IPS-18a (cell line): ENCODE data around the gene TGFBI.
A peak's percentile ranks its signal among the peaks of the same experiment; 100 is the strongest.

Experiments used
- H3K27ac ChIP-seq: one replicate; pipeline ENCODE4 v1.5.1; 2013; ENCODE audit warnings: low read length
- H3K27me3 ChIP-seq: one replicate; pipeline ENCODE4 v1.6.1; 2013; ENCODE audit warnings: mild to moderate bottlenecking, low read length; ENCODE audit not compliant: control insufficient read depth, insufficient read depth
- H3K36me3 ChIP-seq: one replicate; pipeline ENCODE4 v1.6.1; 2013; ENCODE audit warnings: low read depth, low read length; ENCODE audit not compliant: control insufficient read depth
- H3K4me1 ChIP-seq: one replicate; pipeline ENCODE4 v1.6.1; 2013; ENCODE audit warnings: low read depth, low read length; ENCODE audit not compliant: control insufficient read depth
- H3K4me3 ChIP-seq: one replicate; pipeline ENCODE4 v1.5.1; 2013; ENCODE audit warnings: low read length
- H3K9ac ChIP-seq: one replicate; pipeline ENCODE4 v1.6.1; 2013; ENCODE audit warnings: mild to moderate bottlenecking, low read length, moderate library complexity
- H3K9me3 ChIP-seq: one replicate; pipeline ENCODE4 v1.6.1; 2013; ENCODE audit warnings: low read depth, low read length; ENCODE audit not compliant: control insufficient read depth

TGFBI gene

GRCh38 chr5:136018814-136019783 is 9.7 kb upstream of the TGFBI start:
- Histone ChIP-seq H3K9me3 (no peaks in the 10 kb centered on the region), H3K36me3 (no peaks in the 10 kb centered on the region), H3K4me3 (no peak overlapping the region), H3K27ac (no peak overlapping the region), H3K9ac (no peak overlapping the region), H3K27me3 (no peaks in the 10 kb centered on the region), H3K4me1 (no peaks in the 10 kb centered on the region)

DNA sequence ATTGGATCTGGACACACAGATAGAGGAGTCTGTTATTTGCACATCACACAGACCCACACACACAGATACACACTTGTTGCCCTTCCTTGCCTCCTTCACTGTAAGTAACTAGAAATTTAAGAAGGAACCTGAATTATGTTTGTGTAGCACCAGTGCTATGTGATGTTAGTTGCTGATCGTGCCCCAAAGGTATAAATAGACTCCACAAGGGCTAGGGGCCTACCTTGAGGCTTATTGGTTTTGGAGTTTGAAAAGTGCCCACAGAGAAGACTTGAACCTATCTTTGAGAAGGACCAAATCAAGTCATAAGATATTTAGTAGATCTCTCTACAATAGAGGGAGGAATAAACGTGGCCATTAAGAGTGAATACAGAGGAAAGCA is 8.8 kb upstream of the TGFBI start:
- no peak overlapping the region for H3K9ac ChIP-seq
- no peaks in the 10 kb centered on the region for H3K27me3 ChIP-seq
- no peak overlapping the region for H3K4me3 ChIP-seq
- no peaks in the 10 kb centered on the region for H3K4me1 ChIP-seq
- no peaks in the 10 kb centered on the region for H3K9me3 ChIP-seq
- H3K36me3 ChIP-seq: no peaks in the 10 kb centered on the region
- no peak overlapping the region for H3K27ac ChIP-seq

- Histone ChIP-seq H3K9me3 (no peaks in the 10 kb centered on the region), H3K4me3 (no peak overlapping the region), H3K9ac (no peak overlapping the region), H3K27me3 (no peaks in the 10 kb centered on the region), H3K4me1 (no peaks in the 10 kb centered on the region), H3K36me3 (no peaks in the 10 kb centered on the region), H3K27ac (no peak overlapping the region)
Measured at GRCh38 chr5:136020383-136021015, 8.3 kb upstream of the TGFBI start.

GRCh38 chr5:136021016-136021405 is 7.8 kb upstream of the TGFBI start:
- Histone ChIP-seq H3K9me3 (no peaks in the 10 kb centered on the region), H3K36me3 (no peaks in the 10 kb centered on the region), H3K4me1 (no peaks in the 10 kb centered on the region), H3K9ac (no peak overlapping the region), H3K4me3 (no peak overlapping the region), H3K27me3 (no peaks in the 10 kb centered on the region), H3K27ac (no peak overlapping the region)

DNA sequence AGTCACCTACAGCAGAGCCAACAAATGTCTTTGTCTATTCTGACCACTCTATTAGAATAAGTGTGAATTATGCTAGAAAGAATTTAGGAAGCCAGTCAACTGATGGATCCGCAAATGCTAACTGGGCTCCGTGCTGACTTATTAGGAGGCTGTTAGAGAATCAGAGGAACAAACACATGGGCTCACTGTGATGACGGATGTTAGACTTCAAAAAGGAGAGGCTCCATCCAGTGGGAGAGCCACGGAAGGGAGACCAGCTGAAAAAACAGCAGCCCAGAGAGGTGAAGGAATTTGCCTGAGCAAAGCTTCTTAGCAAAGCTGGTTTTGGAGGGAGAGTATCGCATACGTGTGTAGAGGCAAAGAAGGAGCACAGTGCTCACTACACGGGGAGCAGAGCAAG is 5.8 kb upstream of the TGFBI start:
- H3K36me3 ChIP-seq: no peaks in the 10 kb centered on the region
- H3K27ac ChIP-seq: no peak overlapping the region

GRCh38 chr5:136023958-136024541 is 4.7 kb upstream of the TGFBI start:
- Histone ChIP-seq H3K9me3 (no peaks in the 10 kb centered on the region), H3K4me1 (no peaks in the 10 kb centered on the region), H3K4me3 (no peak overlapping the region), H3K36me3 (no peaks in the 10 kb centered on the region), H3K9ac (no peak overlapping the region), H3K27ac (no peak overlapping the region), H3K27me3 (peaks cover 20% of the 10 kb centered on the region)

More for the DNA sequence above, 5.8 kb upstream of the TGFBI start:
- peaks cover 11% of the 10 kb centered on the region for H3K27me3 ChIP-seq
- no peak overlapping the region for H3K9ac ChIP-seq
- H3K4me3 ChIP-seq: no peak overlapping the region
- no peaks in the 10 kb centered on the region for H3K9me3 ChIP-seq
- H3K4me1 ChIP-seq: no peaks in the 10 kb centered on the region

- H3K9ac ChIP-seq: no peak overlapping the region
- H3K36me3 ChIP-seq: no peaks in the 10 kb centered on the region
- peaks cover 38% of the 10 kb centered on the region for H3K27me3 ChIP-seq
- H3K9me3 ChIP-seq: no peaks in the 10 kb centered on the region
- no peak overlapping the region for H3K27ac ChIP-seq
- no peaks in the 10 kb centered on the region for H3K4me1 ChIP-seq
- H3K4me3 ChIP-seq: no peak overlapping the region
Measured at GRCh38 chr5:136025900-136026299, 2.9 kb upstream of the TGFBI start.

GRCh38 chr5:136026636-136027035 is 2.2 kb upstream of the TGFBI start:
- Histone ChIP-seq H3K4me3 (no peak overlapping the region), H3K27me3 (peaks cover 45% of the 10 kb centered on the region), H3K9me3 (no peaks in the 10 kb centered on the region), H3K36me3 (no peaks in the 10 kb centered on the region), H3K4me1 (no peaks in the 10 kb centered on the region), H3K9ac (no peak overlapping the region), H3K27ac (no peak overlapping the region)

- Histone ChIP-seq H3K9ac (no peak overlapping the region), H3K27ac (no peak overlapping the region), H3K27me3 (peaks cover 45% of the 10 kb centered on the region), H3K9me3 (no peaks in the 10 kb centered on the region), H3K36me3 (no peaks in the 10 kb centered on the region), H3K4me1 (no peaks in the 10 kb centered on the region), H3K4me3 (no peak overlapping the region)
Measured at GRCh38 chr5:136027311-136027710, 1.5 kb upstream of the TGFBI start.

DNA sequence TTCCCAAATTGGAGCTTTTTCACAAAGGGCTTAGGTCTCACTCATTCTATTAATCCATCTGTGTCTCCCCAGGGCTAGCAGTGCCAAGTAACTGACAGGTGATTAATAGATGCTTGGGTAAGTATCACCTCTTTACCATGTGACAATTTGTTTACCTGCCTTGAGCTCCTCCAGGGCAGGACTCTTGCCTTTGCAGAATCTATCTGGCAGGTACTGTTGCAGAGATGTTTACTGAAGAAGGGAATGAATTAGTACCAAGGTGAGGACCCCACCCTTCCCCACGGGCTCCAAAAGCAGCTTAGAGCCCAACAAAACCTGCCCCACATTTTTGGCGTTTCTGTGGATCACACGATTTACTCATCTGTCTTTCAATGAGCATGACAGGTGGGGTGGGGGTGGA is 698 bp upstream of the TGFBI start:
- Histone ChIP-seq H3K9ac (no peak overlapping the region), H3K36me3 (no peaks in the 10 kb centered on the region), H3K4me3 (peak overlapping the region; percentile 53), H3K27ac (no peak overlapping the region), H3K4me1 (no peaks in the 10 kb centered on the region), H3K27me3 (peaks cover 45% of the 10 kb centered on the region), H3K9me3 (no peaks in the 10 kb centered on the region)

DNA sequence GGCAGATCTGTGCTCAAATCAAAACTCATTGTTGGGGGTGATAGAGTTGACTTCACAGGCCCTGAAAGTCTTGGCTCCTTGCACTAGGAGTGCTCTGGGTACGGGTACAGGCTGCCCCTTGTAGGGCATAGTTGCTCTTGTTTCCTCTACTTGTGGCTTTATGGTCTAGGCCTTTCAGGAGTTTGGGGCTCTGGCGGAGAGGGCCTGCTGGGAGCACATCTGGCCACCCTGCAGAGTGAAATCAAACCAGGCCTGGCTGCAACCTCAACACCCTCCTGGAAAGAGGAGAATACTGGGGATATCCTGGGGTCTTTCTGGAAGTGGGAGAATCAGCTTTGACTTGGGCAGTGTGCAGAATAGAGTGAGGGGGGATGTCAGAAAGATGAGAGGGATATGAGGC is 1.5 kb downstream of the TGFBI start:
- Histone ChIP-seq H3K27me3 (peaks cover 45% of the 10 kb centered on the region), H3K9ac (no peak overlapping the region), H3K36me3 (no peaks in the 10 kb centered on the region), H3K9me3 (no peaks in the 10 kb centered on the region), H3K4me1 (no peaks in the 10 kb centered on the region), H3K4me3 (no peak overlapping the region), H3K27ac (no peak overlapping the region)
